ENCODE measurements around the gene FBXL7. TPM values are rescaled to one million over a fixed set of nuclear protein-coding genes. Genes with fewer than 3 reads are reported as not detected.
A peak's percentile ranks its signal among the peaks of the same experiment; 100 is the strongest.

FBXL7 gene
- total and polyA plus RNA-seq, 4 donors: 1.9 to 15.5 (median 6.6) TPM

DNA sequence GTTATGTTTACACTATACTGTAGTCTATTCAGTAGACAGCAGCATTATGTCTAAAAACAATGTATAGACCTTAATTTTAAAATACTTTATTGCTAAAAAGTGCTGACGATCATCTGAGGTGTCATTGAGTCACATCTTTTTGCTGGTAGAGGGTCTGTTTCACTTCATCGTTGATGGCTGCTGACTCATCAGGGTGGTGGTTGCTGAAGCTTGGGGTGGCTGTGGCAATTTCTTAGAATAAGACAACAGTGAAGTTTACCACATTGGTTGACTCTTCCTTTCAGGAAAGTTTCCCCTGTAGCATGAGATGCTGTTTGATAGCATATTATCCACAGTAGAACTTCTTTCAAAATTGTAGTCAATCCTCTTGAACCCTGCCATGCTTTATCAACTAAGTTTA is 150.3 kb downstream of the FBXL7 start:
- no peaks in the 10 kb centered on the region for H3K27me3 ChIP-seq (ENCODE audit: control insufficient read depth in 3 of 3, insufficient read depth in 3 of 3, low read length in 2 of 3)
- H3K4me1 ChIP-seq (ENCODE audit: control insufficient read depth in 5 of 5, insufficient read depth in 5 of 5, low read length in 5 of 5): peaks cover 0 to 21% (median 0%) of the 10 kb centered on the region in 5 donors
- TF ChIP-seq, protein P1, sequence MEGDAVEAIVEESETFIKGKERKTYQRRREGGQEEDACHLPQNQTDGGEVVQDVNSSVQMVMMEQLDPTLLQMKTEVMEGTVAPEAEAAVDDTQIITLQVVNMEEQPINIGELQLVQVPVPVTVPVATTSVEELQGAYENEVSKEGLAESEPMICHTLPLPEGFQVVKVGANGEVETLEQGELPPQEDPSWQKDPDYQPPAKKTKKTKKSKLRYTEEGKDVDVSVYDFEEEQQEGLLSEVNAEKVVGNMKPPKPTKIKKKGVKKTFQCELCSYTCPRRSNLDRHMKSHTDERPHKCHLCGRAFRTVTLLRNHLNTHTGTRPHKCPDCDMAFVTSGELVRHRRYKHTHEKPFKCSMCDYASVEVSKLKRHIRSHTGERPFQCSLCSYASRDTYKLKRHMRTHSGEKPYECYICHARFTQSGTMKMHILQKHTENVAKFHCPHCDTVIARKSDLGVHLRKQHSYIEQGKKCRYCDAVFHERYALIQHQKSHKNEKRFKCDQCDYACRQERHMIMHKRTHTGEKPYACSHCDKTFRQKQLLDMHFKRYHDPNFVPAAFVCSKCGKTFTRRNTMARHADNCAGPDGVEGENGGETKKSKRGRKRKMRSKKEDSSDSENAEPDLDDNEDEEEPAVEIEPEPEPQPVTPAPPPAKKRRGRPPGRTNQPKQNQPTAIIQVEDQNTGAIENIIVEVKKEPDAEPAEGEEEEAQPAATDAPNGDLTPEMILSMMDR (IDR thresholded peaks at IDR 0.05; ENCODE audit: control extremely low read depth, extremely low read depth): no peak
- H3K9ac ChIP-seq (ENCODE audit: insufficient read depth in 1 of 2, low read length in 2 of 2): no peak overlapping the region
- 91 to 92% methylated on average over 2 of the region's 2 CpGs for WGBS, 2 donors
- H3K27ac ChIP-seq (ENCODE audit: low read depth in 1 of 2, low read length in 1 of 2): no peak overlapping the region
- no peaks in the 10 kb centered on the region for H3K9me3 ChIP-seq (ENCODE audit: control insufficient read depth in 4 of 4, insufficient read depth in 3 of 4, low read length in 3 of 4)
- H3K36me3 ChIP-seq (ENCODE audit: control insufficient read depth in 4 of 4, insufficient read depth in 4 of 4, low read length in 4 of 4): no peaks in the 10 kb centered on the region
- DNase-seq (no peak), ATAC-seq (ENCODE audit: insufficient read depth, low FRiP score) (no peak)
- no peak overlapping the region for H3K4me3 ChIP-seq

DNA sequence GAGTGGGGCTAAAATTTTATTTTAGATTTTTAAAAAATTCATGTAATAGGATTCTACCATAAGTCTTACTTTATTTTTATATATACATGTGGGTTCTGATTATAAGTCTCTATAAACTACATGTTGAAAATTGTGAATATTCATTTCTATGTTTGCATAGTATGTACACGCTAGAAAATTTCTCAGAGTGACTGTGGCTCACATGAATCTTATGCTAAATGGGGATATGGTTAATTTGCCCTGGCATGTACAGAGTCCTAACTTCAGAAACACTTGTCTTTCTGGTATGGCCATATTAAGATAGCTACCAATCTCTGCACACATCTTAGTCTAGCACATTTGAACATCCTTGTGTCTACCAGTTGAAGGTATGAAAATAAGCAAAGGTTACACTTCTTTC is 154.8 kb downstream of the FBXL7 start:
- H3K4me3 ChIP-seq: no peak overlapping the region
- 0 to 94% methylated on average over 1 of the region's 1 CpG for WGBS, 2 donors
- H3K9me3 ChIP-seq (ENCODE audit: control insufficient read depth in 4 of 4, insufficient read depth in 3 of 4, low read length in 3 of 4): no peaks in the 10 kb centered on the region
- no peaks in the 10 kb centered on the region for H3K27me3 ChIP-seq (ENCODE audit: control insufficient read depth in 3 of 3, insufficient read depth in 3 of 3, low read length in 2 of 3)
- H3K36me3 ChIP-seq (ENCODE audit: control insufficient read depth in 4 of 4, insufficient read depth in 4 of 4, low read length in 4 of 4): no peaks in the 10 kb centered on the region
- no peak overlapping the region for H3K27ac ChIP-seq (ENCODE audit: low read depth in 1 of 2, low read length in 1 of 2)
- TF ChIP-seq, protein P1 (IDR thresholded peaks at IDR 0.05; ENCODE audit: control extremely low read depth, extremely low read depth): no peak
- ATAC-seq (ENCODE audit: insufficient read depth, low FRiP score) (no peak), DNase-seq (no peak)
- H3K4me1 ChIP-seq (ENCODE audit: control insufficient read depth in 5 of 5, insufficient read depth in 5 of 5, low read length in 5 of 5): peaks cover 0 to 13% (median under 1%) of the 10 kb centered on the region in 5 donors
- no peak overlapping the region for H3K9ac ChIP-seq (ENCODE audit: insufficient read depth in 1 of 2, low read length in 2 of 2)

DNA sequence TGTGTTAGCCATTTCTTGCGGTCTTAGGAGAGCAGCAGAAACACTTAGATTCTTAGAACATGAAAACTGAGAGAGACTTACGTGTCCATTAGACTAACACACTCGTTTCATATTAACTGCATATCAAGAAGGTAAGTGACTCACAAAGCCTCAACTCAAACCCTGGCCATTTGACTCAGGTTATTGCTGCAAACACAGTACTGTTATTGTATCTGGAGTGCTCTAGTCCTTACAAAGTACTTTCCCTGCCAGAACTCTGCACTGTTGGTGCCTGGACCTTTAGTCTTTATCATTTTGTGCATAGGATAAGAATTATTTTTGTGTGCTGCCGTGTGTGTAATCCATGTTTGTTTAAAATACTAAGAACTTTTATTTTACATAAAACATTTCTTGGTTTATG is 155.7 kb downstream of the FBXL7 start:
- WGBS, 2 donors: 82 to 88% methylated on average over 4 of the region's 4 CpGs
- TF ChIP-seq, protein P1 (IDR thresholded peaks at IDR 0.05; ENCODE audit: control extremely low read depth, extremely low read depth): no peak
- Histone ChIP-seq H3K27ac (ENCODE audit: low read depth in 1 of 2, low read length in 1 of 2) (no peak overlapping the region), H3K36me3 (ENCODE audit: control insufficient read depth in 4 of 4, insufficient read depth in 4 of 4, low read length in 4 of 4) (no peaks in the 10 kb centered on the region), H3K9ac (ENCODE audit: insufficient read depth in 1 of 2, low read length in 2 of 2) (no peak overlapping the region), H3K4me3 (no peak overlapping the region), H3K27me3 (ENCODE audit: control insufficient read depth in 3 of 3, insufficient read depth in 3 of 3, low read length in 2 of 3) (no peaks in the 10 kb centered on the region), H3K9me3 (ENCODE audit: control insufficient read depth in 4 of 4, insufficient read depth in 3 of 4, low read length in 3 of 4) (no peaks in the 10 kb centered on the region), H3K4me1 (ENCODE audit: control insufficient read depth in 5 of 5, insufficient read depth in 5 of 5, low read length in 5 of 5) (peaks cover 0 to 13% (median 3%) of the 10 kb centered on the region in 5 donors)
- ATAC-seq (ENCODE audit: insufficient read depth, low FRiP score) (no peak), DNase-seq (peak in 1 of 3 donors; percentile 25)

DNA sequence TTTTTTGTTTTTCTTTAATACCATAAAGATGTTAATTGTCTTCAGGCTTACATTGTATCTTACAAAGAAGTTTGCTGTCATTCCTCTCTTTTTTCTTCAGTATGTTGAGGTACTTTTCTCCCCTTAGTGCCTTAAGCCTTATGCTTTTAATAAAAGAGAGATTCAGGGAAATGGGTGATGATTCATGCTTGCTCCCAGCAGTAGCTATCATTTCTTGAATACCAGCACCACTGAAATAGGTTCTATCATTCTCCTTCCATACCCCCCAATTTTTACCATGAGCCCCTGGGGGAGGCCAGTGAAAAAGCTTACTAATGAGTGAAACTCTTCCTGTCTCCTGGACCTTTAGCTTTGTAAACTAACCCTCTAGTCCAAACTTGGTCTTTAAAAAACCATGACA is 165.0 kb downstream of the FBXL7 start:
- H3K36me3 ChIP-seq (ENCODE audit: control insufficient read depth in 4 of 4, insufficient read depth in 4 of 4, low read length in 4 of 4): no peaks in the 10 kb centered on the region
- no peak for ATAC-seq (ENCODE audit: insufficient read depth, low FRiP score)
- TF ChIP-seq, protein P1 (IDR thresholded peaks at IDR 0.05; ENCODE audit: control extremely low read depth, extremely low read depth): no peak
- no peak overlapping the region for H3K27ac ChIP-seq (ENCODE audit: low read depth in 1 of 2, low read length in 1 of 2)
- peaks cover 0 to 7% (median 0%) of the 10 kb centered on the region in 4 donors for H3K9me3 ChIP-seq (ENCODE audit: control insufficient read depth in 4 of 4, insufficient read depth in 3 of 4, low read length in 3 of 4)
- H3K4me3 ChIP-seq: no peak overlapping the region
- H3K4me1 ChIP-seq (ENCODE audit: control insufficient read depth in 5 of 5, insufficient read depth in 5 of 5, low read length in 5 of 5): peaks cover 0 to 6% (median 0%) of the 10 kb centered on the region in 5 donors
- DNase-seq: no peak
- no peaks in the 10 kb centered on the region for H3K27me3 ChIP-seq (ENCODE audit: control insufficient read depth in 3 of 3, insufficient read depth in 3 of 3, low read length in 2 of 3)
- H3K9ac ChIP-seq (ENCODE audit: insufficient read depth in 1 of 2, low read length in 2 of 2): no peak overlapping the region
